CD4-positive, alpha-beta T cell treated with Interleukin-1 beta for 1 hour (primary cell): ENCODE results near the gene BIK.
A peak's percentile ranks its signal among the peaks of the same experiment; 100 is the strongest.
"Not testable (repeated sequence)": the region's sequence is repeated elsewhere in the genome, so short reads cannot be mapped to it uniquely, and the experiment has no call there.

Experiments used
- DNase-seq, 2 donors: peaks; one replicate each; pipeline ENCODE4 v3.0.0-alpha.2; 2020 to 2022

Gene BIK, protein sequence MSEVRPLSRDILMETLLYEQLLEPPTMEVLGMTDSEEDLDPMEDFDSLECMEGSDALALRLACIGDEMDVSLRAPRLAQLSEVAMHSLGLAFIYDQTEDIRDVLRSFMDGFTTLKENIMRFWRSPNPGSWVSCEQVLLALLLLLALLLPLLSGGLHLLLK

DNA sequence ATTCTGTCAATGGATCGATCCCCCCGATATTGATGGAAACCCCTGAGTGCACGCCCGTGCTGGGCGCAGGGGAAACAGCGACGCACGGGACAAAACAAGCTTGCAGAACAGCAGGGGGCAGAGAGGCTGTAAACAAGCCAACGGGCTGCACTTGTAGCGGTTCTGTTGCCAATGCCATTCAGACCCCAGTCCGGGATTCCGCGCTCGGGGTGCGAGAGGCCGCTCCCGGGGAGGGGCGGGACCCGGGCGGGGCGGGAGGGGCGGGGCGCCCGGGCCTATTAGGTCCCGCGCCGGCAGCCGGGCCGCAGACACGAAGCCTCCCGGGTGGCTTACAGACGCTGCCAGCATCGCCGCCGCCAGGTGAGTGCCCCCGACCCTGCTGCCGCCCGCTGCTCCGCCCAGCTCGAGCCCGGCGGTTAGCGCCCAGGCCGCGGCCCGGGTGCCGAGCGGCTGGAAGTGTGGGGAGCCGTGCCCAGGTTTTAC is at the start of gene BIK:
BIK (plus strand) TSS at position 307 of the 483 bp plus-strand sequence. CDS start 13,273 bp downstream, outside the sequence.
- peak; percentile 49 to 50 for DNase-seq

DNA sequence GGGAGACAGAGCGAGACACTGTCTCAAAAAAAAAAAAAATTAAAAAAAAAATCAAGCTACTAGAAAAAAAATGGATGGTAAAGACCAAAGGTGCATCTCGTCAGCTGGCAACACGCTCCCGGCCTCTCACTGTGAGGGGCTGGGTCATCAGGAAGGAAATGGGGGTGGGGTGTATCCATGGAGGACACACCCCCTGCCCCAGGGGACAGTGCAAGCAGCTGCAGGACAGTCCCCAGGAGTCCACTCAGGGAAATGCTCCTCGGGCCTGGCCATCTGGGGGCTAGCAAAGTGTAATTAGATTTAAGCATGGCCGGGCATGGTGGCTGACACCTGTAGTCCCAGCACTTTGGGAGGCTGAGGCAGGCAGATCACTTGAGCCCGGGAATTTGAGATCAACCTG is 44.4 kb upstream of the BIK start:
- no peak for DNase-seq

DNA sequence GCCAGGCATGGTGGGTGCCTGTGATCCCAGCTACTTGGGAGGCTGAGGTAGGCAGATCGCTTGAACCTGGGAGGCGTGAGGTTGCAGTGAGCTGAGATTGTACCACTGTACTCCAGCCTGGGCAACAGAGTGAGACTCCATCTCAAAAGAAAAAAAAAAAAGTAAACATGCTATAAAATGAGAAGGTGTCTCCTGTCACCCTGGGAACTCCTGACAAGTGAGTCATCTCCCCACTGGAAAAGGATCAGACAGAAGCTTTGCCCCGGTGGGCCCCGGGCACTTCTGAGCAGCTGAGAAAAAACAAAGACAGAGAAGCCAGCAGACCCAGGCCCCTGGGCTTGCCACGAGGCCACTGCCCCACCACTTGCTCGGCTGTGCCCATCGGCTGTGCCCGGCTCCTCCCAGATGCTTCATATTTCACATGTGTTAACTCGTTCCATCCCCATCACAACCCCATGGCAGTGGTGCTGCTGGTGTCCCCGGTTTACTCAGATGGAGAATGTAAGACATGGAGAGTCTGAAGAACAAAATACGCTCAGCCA is 43.6 kb upstream of the BIK start:
- DNase-seq, result no peak

DNA sequence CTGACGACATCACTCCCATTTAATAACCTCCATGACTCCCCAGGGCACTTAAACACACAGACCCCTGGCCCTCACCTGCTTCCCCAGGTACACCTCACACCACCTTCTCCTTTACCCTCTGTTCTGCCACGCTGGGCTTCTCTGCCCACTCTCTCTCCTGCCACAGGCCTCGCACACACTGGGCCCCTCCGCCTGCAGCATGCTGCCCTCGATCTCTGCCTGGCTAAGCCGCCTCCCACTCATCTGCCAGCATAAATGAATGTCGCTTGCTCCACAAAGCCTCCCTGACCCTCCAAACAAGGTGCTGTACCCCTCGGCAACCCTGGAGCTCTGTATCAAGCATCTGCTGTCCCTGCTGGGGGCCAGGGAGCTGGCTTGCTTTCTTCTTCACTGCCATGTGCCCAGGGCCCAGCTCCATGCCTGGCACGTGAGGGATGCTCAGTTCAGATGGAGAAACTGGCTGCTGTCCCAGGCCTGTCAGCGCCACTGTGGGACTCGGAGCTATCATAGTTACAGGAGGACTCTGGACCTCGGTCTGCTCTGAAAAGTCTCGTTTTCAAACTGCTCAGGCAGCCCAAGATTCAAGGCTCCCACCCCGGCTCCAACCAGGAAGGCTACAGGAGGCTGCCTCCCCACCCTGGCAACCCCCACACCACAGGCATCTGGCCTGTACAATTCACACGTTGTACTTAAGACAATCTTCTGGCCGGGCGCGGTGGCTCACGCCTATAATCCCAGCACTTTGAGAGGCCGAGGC is 33.3 kb upstream of the BIK start:
- no peak for DNase-seq

DNA sequence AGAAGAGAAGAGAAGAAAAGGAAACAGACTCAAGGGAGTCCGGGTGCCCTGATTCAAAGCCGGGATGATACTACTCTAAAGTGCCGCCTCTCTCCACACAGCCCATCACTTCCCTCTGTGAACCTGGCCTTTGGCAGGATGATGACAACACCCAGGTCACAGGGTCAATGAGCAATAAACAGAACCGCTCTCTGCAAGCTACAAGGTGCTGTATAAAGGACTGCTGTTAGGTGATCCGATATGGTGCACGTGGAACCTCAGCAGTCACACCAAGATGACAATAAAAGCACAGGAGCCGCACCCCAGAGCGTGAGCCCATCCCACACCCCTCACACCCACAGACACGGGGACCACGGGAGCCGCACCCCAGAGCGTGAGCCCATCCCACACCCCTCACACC is 32.0 kb upstream of the BIK start:
- DNase-seq, result no peak

DNA sequence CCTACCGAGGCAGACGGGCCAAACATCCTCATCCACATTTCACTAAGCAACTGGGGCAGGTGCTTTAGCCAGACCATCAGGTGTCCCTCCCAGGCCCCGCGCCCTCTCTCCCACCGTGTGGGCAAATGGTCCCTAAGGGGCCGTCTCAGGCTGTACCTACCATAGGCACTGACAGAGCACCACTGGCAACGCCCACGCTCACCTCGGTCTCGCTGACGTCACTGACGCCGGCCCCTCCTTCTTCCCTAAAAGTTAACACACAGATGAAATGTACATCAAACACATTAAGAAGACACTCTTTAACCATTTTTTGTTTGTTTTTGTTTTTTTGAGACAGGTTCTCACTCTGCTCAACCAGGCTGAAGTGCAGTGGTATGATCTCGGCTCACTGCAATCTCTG is 30.8 kb upstream of the BIK start:
- DNase-seq, result no peak

DNA sequence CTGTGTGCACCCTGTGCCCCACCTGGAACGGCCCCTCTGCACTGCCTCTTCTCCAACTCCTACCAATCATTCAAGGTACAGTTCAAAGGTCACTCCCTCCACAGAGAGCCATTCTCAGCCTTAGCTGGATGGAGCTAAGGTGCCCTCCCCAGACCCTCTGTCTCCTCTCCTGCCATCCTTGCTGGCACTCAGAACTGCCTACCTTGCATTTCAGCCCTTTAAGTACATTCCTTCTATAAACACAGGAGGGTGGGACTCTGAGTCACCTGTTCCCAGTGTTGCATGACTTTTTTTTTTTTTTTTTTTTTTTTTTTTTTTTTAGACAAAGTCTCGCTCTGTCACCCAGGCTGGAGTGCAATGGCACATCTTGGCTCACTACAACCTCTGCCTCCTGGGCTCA is 29.9 kb upstream of the BIK start:
- DNase-seq, result no peak

DNA sequence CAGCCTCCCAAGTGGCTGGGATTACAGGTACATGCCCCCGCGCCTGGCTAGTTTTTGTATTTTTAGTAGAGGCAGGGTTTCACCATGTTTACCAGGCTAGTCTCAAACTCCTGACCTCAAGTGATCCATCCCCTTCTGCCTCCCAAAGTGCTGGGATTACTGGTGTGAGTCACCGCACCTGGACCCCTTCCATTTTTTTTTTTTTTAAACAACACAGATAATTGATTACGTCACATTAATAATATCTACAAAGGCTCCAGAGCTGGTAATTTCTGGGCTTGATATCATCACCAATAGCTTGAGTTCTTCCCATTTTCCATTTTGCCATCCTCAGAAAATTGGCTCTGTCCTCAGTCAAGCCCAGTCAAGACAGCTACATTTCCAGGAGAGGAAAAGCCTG is 28.6 kb upstream of the BIK start:
- no peak for DNase-seq

DNA sequence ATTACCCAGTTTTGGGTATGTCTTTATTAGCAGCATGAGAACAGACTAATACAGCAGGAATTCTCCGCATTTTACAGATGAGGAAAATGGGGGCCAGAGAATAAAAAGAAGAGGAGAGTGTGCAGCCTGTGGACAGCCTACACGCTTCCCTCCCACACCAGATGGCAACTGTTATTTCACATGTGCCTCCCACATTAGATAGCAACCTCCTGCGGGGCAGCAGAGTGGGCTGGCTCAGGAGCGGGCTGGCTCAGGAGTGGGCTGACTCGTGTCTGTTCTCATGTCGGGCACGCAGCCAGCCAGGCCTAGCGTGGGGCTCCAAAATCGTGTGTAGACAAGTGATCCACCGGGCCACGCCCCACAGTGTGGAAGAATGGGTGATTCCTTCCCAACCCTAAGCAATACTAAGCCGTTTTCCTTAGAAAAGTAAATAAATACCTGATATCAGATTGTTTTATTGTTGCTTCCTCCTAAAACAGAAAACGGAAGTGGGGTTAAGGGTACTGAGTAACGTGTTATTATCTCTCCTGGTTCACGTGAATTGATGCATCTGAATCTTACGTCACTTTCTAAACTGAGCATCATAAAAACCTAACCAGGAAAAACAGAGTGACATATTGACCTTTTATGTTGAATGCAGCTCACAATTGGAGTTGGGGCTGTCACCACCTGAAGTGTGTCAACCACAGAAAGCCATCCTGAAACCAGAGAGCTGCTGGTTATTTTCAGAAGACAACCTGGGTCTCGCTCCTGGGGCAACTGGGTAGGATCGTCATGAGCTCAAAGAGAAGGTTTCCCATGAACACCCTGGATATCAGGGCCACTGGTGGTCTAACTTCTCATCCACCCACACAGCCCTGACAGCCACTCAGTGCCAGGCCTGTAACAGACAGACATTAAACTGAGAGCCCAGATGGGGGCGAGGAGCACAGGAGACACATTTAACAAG is 24.6 kb upstream of the BIK start:
- DNase-seq, result peak; percentile 18 to 39

DNA sequence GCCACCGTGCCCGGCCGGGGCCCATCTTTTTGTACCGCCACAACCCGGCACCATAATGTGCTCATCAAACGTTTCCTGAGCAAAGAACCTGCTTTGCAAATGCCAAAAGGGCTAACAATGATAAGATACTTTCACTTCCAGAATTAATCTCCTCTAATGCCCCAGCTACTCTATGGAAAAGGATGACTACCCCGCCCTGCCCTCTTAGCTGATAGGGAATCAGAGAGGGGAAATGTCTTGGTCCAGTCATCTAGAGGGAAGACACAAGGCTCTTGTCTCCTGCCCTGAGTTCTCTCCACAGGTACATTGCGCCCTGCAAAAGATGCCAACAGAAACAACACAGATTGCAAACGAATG is 21.9 kb upstream of the BIK start:
- no peak for DNase-seq

DNA sequence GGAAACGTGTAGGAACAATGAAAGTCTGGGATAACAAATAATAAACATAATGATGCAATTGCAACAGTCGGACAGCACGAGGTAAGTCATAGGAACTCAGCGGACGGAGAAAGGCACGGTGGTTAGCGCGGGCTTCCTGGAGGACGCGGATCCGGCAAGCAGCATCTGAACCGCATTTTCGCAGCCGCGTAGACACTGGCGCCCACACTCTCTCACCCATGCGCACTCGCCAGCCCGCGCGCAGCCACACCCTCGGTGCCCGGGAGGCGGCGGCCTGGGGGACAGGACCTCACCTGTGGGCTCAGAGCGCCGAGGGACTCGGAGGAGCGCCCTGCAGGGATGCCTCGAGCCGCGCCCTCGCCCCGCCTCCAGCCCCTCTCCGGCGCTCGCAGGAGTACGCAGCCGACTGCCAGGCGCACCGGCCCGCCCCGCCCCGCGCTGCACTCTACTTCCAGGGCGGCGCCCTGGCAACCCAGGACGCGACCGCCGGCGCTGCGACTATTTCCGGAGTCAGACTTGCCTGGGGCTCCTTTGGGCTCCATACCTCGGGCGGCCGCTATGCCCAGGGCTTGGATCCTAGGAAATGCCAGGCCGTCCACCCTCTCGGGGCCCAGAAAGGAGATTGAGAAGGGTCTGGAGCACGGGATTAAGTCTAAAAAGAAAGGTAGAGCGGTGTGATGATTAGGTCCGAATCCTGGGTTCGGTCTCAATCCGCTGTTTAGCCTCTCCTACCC is 21.4 kb upstream of the BIK start, which contains the start of gene TTLL1:
TTLL1 (minus strand) TSS at position 408 of the 734 bp plus-strand sequence. CDS start 13,805 bp downstream, outside the sequence.
- DNase-seq, result peak; percentile 85 to 86

DNA sequence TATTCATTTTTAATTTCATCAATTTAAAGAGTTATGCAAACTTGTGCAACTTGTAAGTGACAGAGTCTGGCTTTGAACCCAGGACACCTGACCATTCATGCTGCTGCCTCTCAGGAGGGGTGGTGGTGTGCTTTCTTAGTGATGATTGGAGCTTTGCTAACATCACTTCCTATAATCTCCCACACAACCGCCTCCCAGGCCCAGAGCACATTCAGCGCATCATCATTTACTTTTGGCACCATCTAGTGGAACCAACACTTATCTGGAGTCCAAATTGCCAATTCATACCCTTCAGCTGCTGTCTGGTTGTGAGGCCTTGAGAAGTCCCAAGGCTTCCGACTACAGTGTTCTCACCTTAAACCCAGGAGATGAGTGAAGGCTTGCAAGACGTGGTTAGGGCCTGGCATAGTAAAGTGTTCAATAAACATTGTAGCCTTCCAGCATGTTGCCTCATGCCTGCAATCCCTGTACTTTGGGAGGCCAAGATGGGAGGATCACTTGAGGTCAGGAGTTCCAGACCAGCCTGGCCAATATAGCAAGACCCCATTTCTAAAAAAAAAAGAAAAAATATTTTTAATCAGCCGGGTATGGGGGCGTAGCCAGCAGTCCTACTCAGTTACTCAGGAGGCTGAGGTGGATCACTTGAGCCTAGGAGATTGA is 20.3 kb upstream of the BIK start:
- peak; percentile 55 to 60 for DNase-seq

DNA sequence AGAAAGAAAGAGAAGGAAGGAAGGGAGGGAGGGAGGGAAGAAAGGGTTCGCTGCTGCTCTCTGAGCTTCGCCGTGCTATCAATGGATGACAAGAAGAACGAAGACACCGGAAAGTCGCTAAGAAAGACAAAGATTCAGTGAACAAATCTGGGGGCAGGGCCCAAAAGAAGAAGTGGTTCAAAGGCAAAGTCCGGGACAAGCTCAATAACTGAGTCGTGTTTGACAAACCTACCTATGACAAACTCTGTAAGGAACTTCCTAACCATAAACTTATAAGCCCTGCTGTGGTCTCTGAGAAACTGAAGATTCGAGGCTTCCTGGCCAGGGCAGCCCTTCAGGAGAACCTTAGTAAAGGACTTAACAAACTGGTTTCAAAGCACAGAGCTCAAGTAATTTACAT is 18.5 kb upstream of the BIK start:
- DNase-seq, result no peak

DNA sequence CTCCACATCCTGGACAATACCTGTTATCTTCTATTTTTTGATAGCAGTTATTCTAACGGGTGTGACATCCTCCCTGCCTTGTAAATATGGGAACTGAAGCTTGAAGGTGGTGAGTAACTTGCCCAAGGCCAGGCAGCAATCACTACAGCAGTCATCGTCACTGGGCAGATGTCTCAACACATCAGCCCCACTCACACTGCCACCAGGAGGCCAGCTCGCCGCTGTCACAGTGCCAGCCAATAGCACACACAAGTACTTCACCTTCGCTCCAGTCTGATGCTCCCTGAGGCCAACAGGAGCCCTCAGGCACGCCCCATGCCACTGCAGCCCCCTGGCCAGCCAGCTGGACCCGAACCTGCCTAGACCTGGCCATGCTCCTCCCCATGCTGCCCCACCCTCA is 16.5 kb upstream of the BIK start:
- peak in 1 of 2 donors; percentile 60 for DNase-seq

DNA sequence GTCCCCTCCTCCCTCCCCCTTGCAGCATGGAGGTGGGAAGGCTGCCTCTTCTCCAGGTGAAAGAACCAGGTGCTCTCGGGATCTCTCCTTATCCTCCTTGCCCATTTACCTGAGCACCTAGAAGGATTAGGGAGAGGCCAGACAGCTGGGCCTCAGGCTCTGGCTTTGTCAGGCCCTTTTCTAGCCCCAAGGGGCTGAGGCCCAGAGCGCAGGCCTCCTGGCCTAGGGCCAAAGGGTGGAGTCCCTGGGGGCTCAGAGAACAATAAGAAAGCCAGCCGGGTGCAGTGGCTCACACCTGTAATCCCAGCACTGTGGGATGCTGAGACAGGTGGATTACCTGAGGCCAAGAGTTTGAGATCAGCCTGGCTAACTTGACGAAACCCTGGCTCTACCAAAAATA is 16.0 kb upstream of the BIK start:
- no peak for DNase-seq

DNA sequence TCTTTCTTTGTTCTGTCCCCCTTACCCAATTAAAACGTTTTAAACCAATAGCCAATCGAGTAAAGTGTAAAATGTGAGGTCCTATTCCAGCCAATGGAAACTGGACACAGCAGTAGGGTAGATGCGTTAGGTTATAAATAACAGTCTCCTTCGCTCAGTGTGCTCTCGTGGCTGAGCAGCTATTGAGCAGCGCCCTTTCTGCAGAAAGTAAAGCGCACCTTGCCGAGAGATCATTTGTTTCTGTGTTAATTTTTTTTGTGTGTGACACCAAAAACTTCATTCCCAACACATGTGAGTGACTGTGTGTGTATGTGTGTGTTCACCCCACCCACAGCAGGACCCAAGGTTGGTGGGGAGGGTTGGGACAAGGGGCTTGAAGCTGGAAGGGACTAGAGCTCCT is 14.1 kb upstream of the BIK start:
- no peak for DNase-seq

DNA sequence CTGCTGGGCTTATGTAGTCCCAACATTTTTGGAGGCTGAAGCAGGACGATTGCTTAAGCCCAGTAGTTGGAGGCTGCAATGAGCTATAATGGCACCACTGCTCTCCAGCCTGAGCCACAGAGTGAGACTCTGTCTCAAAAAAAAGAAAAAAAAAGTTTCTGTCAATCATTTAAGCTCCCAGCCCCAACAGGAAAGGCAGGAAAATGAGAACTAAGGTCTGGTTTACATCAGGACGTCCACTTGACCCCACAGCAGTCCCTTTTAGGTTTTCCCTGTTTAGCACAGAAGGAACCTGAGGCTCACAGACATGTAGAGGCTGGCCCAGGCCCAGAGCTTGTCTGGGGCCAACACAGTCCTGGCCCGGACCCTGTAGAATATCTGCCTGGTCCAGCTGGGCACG is 12.2 kb upstream of the BIK start:
- no peak for DNase-seq

DNA sequence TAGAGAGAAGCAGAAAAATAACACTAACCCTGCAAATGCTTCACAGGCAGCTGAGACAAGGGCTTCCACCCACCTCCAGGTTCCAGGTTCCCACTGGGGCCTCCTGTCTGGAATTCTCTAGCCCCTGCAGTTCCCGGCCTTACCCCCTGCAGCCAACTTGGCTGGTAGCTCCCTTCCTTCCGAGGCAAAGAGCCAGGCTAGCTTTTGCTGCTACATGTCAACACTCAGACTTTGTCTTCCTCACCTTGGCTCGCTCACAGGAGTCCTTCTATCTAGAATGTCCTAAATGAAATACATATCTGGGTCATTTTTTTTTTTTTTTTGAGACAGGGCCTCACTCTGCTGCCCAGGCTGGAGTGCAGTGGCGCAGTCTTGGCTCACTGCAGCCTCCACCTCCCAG is 11.5 kb upstream of the BIK start:
- no peak for DNase-seq

DNA sequence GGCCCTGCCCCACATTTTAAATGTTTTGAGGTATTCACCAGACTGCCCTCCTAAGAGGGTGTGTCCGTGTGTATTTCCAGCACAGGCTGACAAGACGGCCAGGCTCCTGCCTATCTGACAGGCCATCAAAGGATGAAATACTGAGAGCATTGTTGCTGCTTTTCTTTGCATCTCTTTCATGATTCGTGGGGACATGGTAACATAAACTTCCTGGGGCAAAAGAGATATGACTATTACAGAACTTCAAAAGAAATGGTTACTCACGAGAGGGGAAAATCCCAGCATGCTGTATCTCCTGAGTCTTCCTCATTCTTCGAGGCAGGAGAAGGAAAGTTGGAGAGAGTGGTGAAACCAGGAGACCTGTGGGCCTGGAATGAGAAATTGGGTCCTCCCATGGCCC is 10.3 kb upstream of the BIK start:
- no peak for DNase-seq

DNA sequence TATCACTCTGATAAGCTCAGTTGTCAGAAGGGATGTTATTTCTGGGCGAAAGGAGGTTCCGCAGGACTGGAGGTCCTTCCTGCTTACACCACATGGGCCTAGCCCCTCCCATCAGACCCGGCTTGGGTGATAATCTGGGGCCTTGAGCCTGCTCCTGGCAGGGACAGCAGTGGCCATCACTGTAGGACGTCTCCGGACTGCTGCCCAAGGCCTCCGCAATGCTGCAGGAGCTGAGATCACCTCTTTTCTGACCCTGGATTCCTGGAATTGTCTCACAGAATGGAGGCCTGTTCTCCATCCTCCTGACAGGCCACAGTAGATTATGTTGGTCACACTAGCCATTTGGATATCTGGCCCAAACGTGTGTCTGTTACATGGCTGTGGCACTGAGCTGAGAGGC is 9.2 kb upstream of the BIK start:
- no peak for DNase-seq

DNA sequence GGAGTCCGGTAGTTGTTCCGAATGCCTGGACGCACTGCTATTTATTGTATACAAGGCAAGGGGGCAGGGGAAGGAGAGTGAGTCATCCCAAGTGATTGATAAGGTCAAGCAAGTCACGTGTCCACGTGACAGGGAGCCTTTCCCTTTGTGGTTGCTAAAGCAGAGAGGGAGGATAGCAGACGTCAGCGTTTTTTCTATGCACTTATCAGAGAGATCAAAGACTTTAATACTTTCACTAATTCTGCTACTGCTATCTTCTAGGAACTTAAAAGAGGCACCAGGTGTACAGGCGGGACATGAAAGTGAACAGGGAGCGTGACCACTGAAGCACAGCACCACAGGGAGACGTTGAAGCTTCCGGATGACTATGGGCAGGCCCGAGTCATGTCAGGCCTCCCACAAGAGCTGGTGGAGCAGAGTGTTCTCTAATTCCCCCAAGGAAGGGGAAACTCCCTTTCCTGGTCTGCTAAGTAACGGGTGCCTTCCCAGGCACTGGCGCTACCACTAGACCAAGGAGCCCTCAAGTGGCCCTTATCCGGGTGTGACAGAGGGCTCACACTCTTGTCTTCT is 6.4 kb upstream of the BIK start:
- DNase-seq, result peak in 1 of 2 donors; percentile 27

DNA sequence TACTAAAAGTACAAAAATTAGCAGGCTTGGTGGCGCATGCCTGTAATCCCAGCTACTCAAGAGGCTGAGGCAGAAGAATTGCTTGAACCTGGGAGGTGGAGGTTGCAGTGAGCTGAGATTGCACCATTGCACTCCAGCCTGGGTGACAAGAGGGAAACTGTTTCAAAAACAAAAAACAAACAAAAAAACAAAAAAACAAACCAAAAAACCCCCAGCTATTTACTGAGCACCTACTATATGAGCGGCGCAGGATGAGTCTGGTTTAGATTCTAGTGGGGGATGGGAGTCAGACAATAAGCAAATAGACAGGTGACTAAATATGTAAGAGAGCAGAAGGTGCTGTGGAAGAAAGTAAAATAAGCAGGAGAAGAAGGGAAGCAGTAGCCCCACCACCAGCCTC is 5.6 kb upstream of the BIK start:
- DNase-seq, result not testable (repeated sequence)
